Measurements from ENCODE around the gene KLF9. TPM values are rescaled to one million over a fixed set of nuclear protein-coding genes. Genes with fewer than 3 reads are reported as not detected.

KLF9 gene
- total RNA-seq, 2 experiments from 2014 or later: 132 to 135 TPM

DNA sequence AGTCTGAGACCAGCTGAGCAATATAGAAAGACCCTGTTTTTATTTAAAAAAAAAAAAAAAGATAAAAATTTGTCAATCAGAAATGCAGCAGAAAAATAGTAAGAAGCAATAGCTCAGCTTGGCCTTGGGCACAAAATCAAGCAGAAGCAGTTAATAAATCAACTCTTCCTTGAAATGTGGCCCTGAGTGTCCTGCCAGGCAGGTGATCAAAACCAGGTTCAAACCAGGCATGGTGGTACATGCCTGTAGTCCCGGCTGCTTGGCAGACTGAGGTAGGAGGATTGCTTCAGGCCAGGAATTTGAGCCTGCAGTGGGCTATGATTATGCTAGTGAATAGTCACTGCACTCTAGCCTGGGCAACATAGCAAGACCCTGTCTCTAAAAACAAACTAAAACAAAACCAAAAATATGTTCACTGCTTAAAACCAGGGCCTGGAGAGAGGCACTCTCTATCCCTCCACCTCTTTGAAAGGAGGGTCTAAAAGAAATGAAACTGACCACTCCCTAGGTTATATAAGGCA is 27.9 kb upstream of the KLF9 start:
- H3K27me3 Mint-ChIP-seq: no peaks in the 10 kb centered on the region
- H3K4me1 Mint-ChIP-seq (ENCODE audit: low read depth): peaks cover 6% of the 10 kb centered on the region
- no peak overlapping the region for H3K4me3 Mint-ChIP-seq
- TF ChIP-seq CTCF (IDR thresholded peaks at IDR 0.05): no peak
- ATAC-seq (ENCODE audit: poor library complexity) (no peak), DNase-seq (no peak)
- Histone ChIP-seq H3K27me3 (ENCODE audit: control insufficient read depth in 1 of 2, insufficient read depth in 2 of 2, low read length in 2 of 2) (no peaks in the 10 kb centered on the region), H3K27ac (ENCODE audit: low read depth in 1 of 2, low read length in 2 of 2) (no peak overlapping the region), H3K4me1 (ENCODE audit: insufficient read depth, low read length) (peaks cover 7% of the 10 kb centered on the region), H3K36me3 (ENCODE audit: insufficient read depth, low read length) (no peaks in the 10 kb centered on the region), H3K4me3 (ENCODE audit: low read length) (no peak overlapping the region), H3K9me3 (ENCODE audit: control insufficient read depth in 1 of 2, insufficient read depth in 1 of 2, low read length in 2 of 2) (no peaks in the 10 kb centered on the region)
- intact Hi-C loops (cut with DNase I, micrococcal nuclease): no loop called here
- no peak overlapping the region for H3K27ac Mint-ChIP-seq
- CTCF ChIA-PET: no interaction called here
- H3K36me3 Mint-ChIP-seq (ENCODE audit: low read depth): no peaks in the 10 kb centered on the region
- H3K9me3 Mint-ChIP-seq: no peaks in the 10 kb centered on the region
- POLR2A ChIA-PET: no interaction called here

DNA sequence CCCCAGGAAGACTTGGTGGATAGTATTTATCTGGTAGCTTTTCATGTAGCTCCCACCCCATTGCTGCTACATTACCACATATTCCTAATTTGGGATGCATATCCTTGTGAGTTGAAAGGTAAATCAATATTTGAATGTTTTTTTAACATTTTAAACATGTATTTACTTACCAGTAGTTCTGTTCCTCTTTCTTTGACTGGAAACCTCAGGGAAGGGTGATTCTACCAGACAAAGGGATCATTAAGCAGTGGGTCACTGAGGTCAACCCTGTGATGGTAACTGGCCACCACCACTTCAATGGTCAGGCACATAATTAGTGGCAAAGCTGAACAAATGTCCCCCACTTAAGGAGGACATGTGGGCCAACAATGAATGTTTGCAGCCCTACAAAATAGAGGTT is 27.2 kb upstream of the KLF9 start:
- Histone ChIP-seq H3K9me3 (ENCODE audit: control insufficient read depth in 1 of 2, insufficient read depth in 1 of 2, low read length in 2 of 2) (no peaks in the 10 kb centered on the region), H3K27ac (ENCODE audit: low read depth in 1 of 2, low read length in 2 of 2) (no peak overlapping the region), H3K27me3 (ENCODE audit: control insufficient read depth in 1 of 2, insufficient read depth in 2 of 2, low read length in 2 of 2) (no peaks in the 10 kb centered on the region), H3K36me3 (ENCODE audit: insufficient read depth, low read length) (no peaks in the 10 kb centered on the region), H3K4me1 (ENCODE audit: insufficient read depth, low read length) (peaks cover 7% of the 10 kb centered on the region), H3K4me3 (ENCODE audit: low read length) (no peak overlapping the region)
- H3K36me3 Mint-ChIP-seq (ENCODE audit: low read depth): no peaks in the 10 kb centered on the region
- no peak for DNase-seq
- H3K4me1 Mint-ChIP-seq (ENCODE audit: low read depth): peaks cover 6% of the 10 kb centered on the region
- intact Hi-C loops (cut with DNase I, micrococcal nuclease): no loop called here
- no peak for TF ChIP-seq CTCF (IDR thresholded peaks at IDR 0.05)
- ChIA-PET POLR2A (no interaction called here), CTCF (no interaction called here)
- no peak overlapping the region for H3K27ac Mint-ChIP-seq
- no peak for ATAC-seq (ENCODE audit: poor library complexity)
- no peak overlapping the region for H3K4me3 Mint-ChIP-seq
- no peaks in the 10 kb centered on the region for H3K9me3 Mint-ChIP-seq
- no peaks in the 10 kb centered on the region for H3K27me3 Mint-ChIP-seq

- CTCF ChIA-PET: no interaction called here
- Mint-ChIP-seq H3K9me3 (no peaks in the 10 kb centered on the region), H3K4me3 (no peak overlapping the region), H3K4me1 (ENCODE audit: low read depth) (peaks cover 6% of the 10 kb centered on the region), H3K27ac (no peak overlapping the region), H3K27me3 (no peaks in the 10 kb centered on the region), H3K36me3 (ENCODE audit: low read depth) (no peaks in the 10 kb centered on the region)
- DNase-seq (no peak), ATAC-seq (ENCODE audit: poor library complexity) (no peak)
- intact Hi-C loops (cut with DNase I, micrococcal nuclease): no loop called here
- Histone ChIP-seq H3K36me3 (ENCODE audit: insufficient read depth, low read length) (no peaks in the 10 kb centered on the region), H3K4me3 (ENCODE audit: low read length) (no peak overlapping the region), H3K4me1 (ENCODE audit: insufficient read depth, low read length) (peaks cover 7% of the 10 kb centered on the region), H3K27me3 (ENCODE audit: control insufficient read depth in 1 of 2, insufficient read depth in 2 of 2, low read length in 2 of 2) (no peaks in the 10 kb centered on the region), H3K9me3 (ENCODE audit: control insufficient read depth in 1 of 2, insufficient read depth in 1 of 2, low read length in 2 of 2) (no peaks in the 10 kb centered on the region), H3K27ac (ENCODE audit: low read depth in 1 of 2, low read length in 2 of 2) (no peak overlapping the region)
- POLR2A ChIA-PET: interaction anchor here (2.1 kb wide), 1 partner anchor 18 kb away, joined by 4 read pairs; no protein-coding TSS in a partner anchor
- TF ChIP-seq CTCF (IDR thresholded peaks at IDR 0.05): no peak
Observed at GRCh38 chr9:70439991-70440706, 25.7 kb upstream of the KLF9 start.
